Activated CD4-positive, CD25-positive, alpha-beta regulatory T cell treated with anti-CD3 and anti-CD28 coated beads, Interleukin-2, amount 50 U/mL, for 72 hours (primary cell): ENCODE measurements around the gene FASTKD2.
"Not testable (repeated sequence)": the region's sequence is repeated elsewhere in the genome, so short reads cannot be mapped to it uniquely, and the experiment has no call there.

ENCODE experiments used
- DNase-seq: peaks from one replicate; pipeline ENCODE4 v3.0.0; 2021

Gene FASTKD2

GRCh38 chr2:206792645-206793044 is 27.2 kb downstream of the FASTKD2 start:
- no peak for DNase-seq

- no peak for DNase-seq
These were observed 32.0 kb downstream of the FASTKD2 start for GRCh38 chr2:206797376-206797775.

DNA sequence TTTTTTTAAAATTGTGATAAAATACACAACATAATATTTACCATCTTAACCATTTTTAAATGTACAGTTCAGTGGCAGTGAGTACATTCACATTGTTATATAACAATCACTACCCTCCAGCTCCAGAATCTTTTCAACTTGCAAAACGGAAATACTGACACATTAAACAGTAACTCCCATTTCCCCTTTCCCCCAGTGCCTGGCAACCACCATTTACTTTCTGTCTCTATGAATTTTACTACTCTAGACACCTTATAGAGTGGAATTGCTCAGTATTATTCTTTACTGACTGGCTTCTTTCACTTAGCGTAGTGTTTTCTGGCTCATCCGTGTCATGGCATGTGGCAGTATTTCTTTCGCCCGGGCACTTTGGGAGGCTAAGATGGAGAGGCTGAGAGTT is 32.6 kb downstream of the FASTKD2 start:
- DNase-seq: no peak

DNA sequence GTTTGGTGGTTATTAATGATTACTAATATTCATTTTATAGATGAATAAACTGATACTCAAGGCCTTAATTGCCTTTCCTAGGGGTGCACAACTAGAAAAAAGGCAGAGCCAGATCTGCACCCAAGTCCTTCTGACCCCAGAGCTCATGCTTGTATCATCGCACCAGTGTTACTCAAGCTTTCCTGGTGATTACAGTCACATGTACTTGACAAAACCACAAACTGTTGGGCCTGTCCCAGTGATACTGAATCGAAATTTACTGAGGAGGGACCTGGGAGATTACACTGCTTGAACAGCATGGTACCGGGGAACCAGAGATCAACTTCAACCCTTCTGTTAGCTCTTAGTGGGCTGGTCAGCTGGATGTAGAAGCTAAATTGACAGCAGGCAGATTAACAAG is 33.7 kb downstream of the FASTKD2 start:
- DNase-seq: no peak

- no peak for DNase-seq
These were observed 35.4 kb downstream of the FASTKD2 start for GRCh38 chr2:206800506-206801417.

DNA sequence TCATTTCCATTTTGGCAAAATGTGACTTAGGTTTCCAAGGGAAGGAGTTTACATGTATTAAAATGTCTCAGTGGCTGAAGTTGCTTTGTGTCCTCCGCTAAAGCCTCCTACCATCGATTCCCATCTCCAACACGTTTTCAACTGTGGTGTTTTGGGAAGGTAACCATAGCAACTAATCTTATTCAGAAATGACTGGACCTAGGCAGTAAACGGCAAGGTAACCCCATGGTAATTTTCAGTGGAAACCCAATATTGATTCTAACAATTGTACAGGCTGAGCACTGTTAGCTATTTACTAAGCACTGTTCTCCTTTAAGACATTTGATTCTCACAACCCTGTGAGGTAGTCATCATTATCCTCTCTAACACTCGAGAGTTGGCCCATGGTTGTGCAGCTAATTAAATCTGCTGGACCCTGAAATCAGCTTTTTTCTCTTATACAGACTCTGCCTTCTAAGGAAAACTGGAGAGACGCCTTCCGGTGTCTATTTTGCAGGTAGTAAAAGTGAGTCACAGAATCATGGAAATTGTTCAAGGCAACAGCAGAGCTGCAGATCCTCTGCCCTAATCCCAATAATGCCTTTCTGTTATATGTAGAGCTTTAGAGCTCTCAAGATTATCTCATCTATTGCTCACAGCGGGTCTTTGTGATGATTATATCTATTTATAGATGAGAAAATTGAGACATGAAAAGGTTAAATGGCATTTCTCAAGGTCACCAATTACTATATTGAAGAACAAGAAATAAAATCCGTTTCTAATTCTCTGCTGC is 36.2 kb downstream of the FASTKD2 start:
- DNase-seq: no peak

DNA sequence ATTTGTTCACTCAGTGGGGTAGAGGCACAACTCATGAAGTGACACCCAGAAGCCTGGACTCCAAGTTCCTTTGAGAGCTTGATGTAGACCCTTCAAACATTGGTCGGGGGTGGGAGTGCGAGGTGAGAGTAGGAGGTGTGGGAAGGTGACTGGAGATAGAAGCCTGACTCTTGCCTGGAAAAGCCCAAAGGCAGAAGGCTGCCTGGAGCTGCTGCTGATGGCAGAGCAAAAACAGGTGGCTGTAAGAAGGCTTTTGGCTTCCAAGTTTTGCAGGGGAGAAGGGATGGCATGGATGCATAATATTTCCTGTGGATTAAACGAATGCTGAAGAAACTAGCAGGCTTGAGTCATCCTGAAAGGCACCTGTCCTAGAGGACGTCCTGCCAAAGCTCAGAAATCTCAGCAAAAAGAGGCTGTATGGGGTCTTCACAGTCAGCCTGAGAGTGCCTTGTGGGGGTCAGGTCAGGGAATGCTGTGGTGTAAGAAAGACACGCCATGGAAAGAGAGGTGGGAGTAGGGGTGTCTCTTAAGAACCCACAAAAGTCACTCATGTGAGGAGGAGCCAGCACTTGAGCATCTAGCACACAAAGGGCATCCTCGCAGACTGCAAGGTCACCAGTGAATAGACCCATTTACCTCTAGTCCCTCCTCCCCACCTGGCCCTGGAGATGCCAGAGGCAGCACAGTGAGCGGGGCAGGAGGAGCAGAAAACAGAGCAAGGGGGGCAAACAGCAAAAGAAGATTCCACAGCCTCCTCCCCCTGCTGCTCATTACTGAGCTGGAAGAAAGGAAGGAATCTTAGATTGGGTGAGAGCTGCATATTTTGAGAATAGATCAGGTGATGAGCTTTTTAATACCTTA is 37.5 kb downstream of the FASTKD2 start:
- DNase-seq: no peak

GRCh38 chr2:206804326-206804725 is 38.9 kb downstream of the FASTKD2 start:
- no peak for DNase-seq

DNA sequence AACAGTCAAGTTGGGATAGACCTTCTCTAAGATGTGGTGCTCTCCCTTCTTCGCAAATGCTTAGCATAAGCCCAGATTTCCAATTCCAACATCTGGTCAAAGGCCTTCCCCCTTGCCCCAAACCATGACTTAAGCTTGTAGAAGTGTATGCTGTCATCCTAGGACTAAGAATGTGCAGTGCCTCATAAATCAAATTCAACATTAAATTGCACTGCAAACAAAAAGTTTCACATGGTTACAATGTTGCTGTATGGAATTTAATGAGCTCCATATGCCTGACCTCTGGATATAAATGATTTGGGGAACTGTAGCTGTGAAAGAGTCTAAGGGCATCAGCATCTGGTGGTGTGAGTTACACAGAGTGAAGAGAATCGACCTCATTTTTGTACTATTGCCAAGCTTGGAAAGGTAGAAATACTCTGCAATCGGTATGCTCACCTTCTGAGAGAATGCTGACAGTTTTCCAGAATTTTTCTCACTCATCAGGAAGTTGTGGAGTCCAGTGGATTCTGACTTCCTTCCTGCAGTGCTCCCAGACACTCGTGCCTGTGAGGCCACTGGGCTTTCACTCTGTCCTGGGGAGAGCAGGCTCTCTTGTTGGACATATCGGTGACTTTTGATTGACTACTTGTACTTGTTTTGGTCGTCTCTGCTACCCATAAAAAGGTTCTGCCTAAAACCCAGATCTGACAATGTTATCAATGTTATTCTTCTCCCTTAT is 40.6 kb downstream of the FASTKD2 start:
- no peak for DNase-seq

DNA sequence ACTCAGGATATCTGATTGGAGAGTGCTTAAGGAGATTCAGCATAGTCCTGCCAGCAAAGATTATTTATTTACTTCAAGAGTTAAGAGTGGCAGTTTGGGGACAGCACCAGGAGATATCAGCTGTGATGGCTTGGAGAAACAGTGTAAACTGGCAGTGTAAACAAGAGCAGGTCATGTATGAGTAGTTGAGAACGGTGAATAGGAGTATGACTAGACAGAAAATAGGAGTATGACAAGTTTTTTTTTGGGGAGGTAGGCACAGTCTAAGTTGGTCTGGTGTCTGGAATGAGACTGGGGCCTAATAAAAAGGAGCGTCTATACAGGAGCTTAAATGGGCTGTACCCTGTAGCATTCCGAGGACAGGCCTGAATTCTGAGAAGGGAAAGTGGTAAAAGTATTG is 42.2 kb downstream of the FASTKD2 start:
- DNase-seq: not testable (repeated sequence)

- not testable (repeated sequence) for DNase-seq
These were observed 47.1 kb downstream of the FASTKD2 start for GRCh38 chr2:206812471-206812870.

GRCh38 chr2:206814498-206814897 is 49.1 kb downstream of the FASTKD2 start:
- DNase-seq: no peak

DNA sequence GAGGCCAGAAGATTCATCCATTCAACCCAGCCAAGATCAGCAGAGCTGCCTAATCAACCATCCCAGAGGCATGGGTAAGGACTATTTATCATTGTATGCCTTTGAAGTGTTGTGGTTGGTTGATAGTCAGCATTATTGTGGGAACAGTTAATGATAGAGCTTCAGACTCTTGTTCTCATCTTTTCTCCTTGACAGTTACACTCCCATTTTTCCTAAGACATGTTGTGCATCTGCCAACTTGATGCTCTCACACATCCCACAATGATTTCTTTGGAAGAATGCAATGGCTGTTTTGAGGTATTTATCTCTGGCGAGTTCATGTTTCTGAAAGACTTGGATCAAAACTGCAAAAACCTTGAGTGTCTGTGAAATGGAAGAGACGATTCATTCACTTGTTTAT is 55.4 kb downstream of the FASTKD2 start:
- DNase-seq: no peak

- no peak for DNase-seq
These were observed 57.8 kb downstream of the FASTKD2 start for GRCh38 chr2:206823178-206823577.

DNA sequence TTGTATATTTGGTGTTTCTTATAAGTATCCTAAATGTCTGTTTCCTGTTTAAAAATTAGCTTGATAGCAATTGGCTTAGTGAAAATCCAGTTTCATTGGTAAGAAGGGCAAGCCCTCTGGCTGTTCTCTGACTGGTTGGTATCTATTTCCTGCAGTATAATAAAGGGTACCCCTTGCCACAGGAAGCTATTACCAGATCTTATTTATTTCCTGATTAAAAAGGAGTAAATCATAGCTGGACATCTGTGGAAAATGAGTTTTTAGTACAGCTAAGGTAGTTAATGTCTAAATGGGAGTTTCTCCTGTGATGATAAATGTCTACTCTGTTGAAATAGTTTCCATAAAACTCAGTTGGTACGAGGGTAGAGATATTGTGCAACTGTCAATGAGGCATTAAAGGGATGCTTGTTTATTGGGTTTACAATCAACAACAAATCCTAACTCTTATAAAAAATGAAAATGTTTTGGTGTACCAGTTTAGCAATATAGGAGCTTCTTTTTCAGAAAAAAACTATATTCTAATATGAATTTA is 58.7 kb downstream of the FASTKD2 start:
- DNase-seq: no peak

- no peak for DNase-seq
These were observed 59.6 kb downstream of the FASTKD2 start for GRCh38 chr2:206824993-206825392.

- no peak for DNase-seq
These were observed 66.1 kb downstream of the FASTKD2 start for GRCh38 chr2:206831442-206831995.

DNA sequence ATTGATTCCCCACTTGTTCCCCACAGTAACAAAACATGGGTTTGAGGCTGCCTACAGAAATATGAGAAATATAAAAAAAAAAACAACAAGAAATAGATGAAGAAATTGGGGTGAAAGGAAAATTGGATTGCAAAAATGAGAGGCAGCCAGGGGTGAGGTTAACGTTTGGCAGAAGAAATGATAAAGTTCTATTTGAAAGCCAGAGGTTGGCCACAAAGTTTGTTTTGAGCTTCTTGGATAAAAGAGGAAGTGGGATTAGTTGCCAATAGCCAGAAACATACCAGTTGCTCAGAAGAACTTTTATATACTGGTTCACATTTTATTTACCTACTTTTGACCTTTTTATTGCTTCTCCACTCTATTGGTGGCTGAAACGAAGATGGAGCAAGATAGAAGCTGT is 67.5 kb downstream of the FASTKD2 start:
- no peak for DNase-seq

DNA sequence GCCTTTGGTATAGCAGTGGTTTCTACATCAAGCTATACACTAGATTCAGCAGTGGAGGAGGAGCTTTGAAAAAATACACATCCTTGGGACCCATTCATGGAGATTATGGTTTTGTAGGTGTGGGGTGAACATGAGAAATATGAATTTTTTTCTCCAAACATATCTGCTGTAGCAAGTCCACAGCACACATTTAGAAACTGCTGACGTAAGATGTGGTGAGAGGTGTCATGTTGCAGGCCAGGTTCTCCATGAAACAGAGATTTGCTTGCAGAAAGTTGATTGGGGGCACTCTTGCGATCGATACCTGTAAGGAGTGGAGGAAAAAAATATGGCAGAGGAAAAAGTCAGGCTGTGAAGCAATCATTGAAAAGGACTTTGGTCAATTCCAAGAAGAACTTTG is 67.9 kb downstream of the FASTKD2 start:
- DNase-seq: no peak

DNA sequence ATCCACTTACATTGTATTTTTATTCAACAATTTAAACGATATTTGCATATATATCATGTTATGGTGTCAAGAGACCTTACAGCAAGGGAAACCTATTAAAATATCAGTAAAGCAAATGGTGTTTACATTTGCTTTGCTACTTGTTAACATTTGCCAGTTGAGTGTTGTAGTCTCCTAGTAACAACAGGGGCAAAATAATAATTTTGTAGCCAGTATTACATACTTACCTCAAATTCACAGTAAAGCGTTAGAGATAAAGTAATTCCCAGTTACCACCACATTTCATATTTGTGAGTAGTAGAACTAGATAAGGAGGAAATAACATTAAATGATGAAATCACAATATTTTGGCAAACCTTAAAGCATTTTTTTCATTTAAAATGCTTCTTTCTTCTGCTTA is 71.3 kb downstream of the FASTKD2 start:
- DNase-seq: no peak

GRCh38 chr2:206837775-206838174 is 72.4 kb downstream of the FASTKD2 start:
- no peak for DNase-seq

DNA sequence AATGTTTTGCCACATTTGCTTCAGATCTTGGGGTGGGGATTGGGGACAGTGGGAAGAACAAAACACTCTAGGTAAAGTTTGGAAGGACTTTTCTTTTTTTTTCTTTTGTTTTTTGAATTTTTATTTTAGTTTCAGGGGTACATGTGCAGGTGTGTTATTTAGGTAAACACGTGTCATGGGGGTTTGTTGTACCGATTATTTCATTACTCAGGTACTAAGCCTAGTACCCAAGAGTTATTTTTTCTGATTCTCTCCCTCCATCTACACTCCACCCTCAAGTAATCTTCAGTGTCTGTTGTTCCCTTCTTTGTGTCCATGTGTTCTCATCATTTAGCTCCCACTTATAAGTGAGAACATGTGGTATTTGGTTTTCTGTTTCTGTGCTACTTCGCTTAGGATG is 73.3 kb downstream of the FASTKD2 start:
- DNase-seq: no peak
